Endothelial cell of umbilical vein (primary cell): ENCODE results near the gene SLC23A2. TPM values are rescaled to one million over a fixed set of nuclear protein-coding genes. Genes with fewer than 3 reads are reported as not detected.

Experiments
- BruUV-seq: library from RNA; stranded (reverse); fragments of 400-500 nt; replicated peaks from 2 replicates; lab custom pipeline; 2021; lab: Mats Ljungman, UMichigan
- CTCF ChIA-PET: fragments of 300-600, 350-600 bp; sonication (Branson Sonifier 250); formaldehyde crosslinking; loops from one replicate; lab custom pipeline; 2021; ENCODE audit warnings: antibody characterized with exemption, inconsistent platforms; lab: Charles Lee
- POLR2A ChIA-PET: fragments of 300-600, 350-600 bp; sonication (Branson Sonifier 250); formaldehyde crosslinking; loops from one replicate; lab custom pipeline; 2021; ENCODE audit warnings: antibody characterized with exemption, inconsistent platforms; lab: Charles Lee
- DNase-seq: peaks from one replicate; pipeline ENCODE4 v3.0.0-alpha.2; 2011; ENCODE audit warnings: low read depth, low spot score
- FAIRE-seq: peaks from 2 replicates; lab custom pipeline; 2011; peaks lifted over from hg19 to GRCh38; lab: Jason Lieb, UNC
- H2AFZ ChIP-seq: 2 replicates; pipeline ENCODE4 v1.6.0; 2012; ENCODE audit warnings: low read depth, low read length, control low read depth, inconsistent platforms
- H3K27ac ChIP-seq: 2 replicates; pipeline ENCODE4 v1.5.1; 2011; ENCODE audit warnings: low read depth, mild to moderate bottlenecking, control low read depth, low read length, moderate library complexity; ENCODE audit not compliant: insufficient read depth
- H3K27me3 ChIP-seq, 2 experiments: 2 replicates each; pipeline versions ENCODE4 v1.6.0 to v1.6.1; 2011; ENCODE audit warnings: low read length in 2 of 2, mixed read lengths in 1 of 2; ENCODE audit not compliant: control insufficient read depth in 2 of 2, insufficient read depth in 2 of 2
- H3K36me3 ChIP-seq, 2 experiments: 2 replicates in 1 of 2; 3 replicates in 1 of 2; pipeline ENCODE4 v1.5.1; 2011; ENCODE audit warnings: low read length in 2 of 2, mild to moderate bottlenecking in 1 of 2, moderate library complexity in 1 of 2; ENCODE audit not compliant: control insufficient read depth in 2 of 2, insufficient read depth in 2 of 2; ENCODE audit errors: extremely low read depth in 1 of 2
- H3K4me1 ChIP-seq: 3 replicates; pipeline ENCODE4 v1.5.1; 2011; ENCODE audit warnings: mild to moderate bottlenecking, low read length; ENCODE audit not compliant: control insufficient read depth, insufficient read depth; ENCODE audit errors: extremely low read depth
- H3K4me2 ChIP-seq: 2 replicates; pipeline ENCODE4 v1.6.1; 2011; ENCODE audit warnings: low read length, control low read depth, mixed read lengths; ENCODE audit not compliant: insufficient read depth
- H3K4me3 ChIP-seq, 3 experiments: fragments of 200-600 bp in 1 of 3; sonication (generic), shearing (Covaris generic) in 1 of 3; replicated peaks in 1 of 3; 2 replicates each; pipeline ENCODE4 v1.5.1; 2011 to 2016; ENCODE audit warnings: control low read depth in 3 of 3, low read length in 3 of 3, mild to moderate bottlenecking in 2 of 3, inconsistent platforms in 1 of 3, low read depth in 1 of 3, moderate library complexity in 1 of 3; ENCODE audit not compliant: insufficient read depth in 1 of 3
- H3K79me2 ChIP-seq: 2 replicates; pipeline ENCODE4 v1.6.0; 2012; ENCODE audit warnings: low read length, inconsistent platforms; ENCODE audit not compliant: control insufficient read depth, insufficient read depth
- H3K9ac ChIP-seq: replicated peaks from 2 replicates; pipeline ENCODE3; 2011; ENCODE audit warnings: low read length, control low read depth; ENCODE audit not compliant: insufficient read depth; ENCODE audit errors: extremely low read depth
- H3K9me1 ChIP-seq: replicated peaks from 3 replicates; pipeline ENCODE4 v1.6.0; 2011; ENCODE audit warnings: mild to moderate bottlenecking, low read length; ENCODE audit not compliant: control insufficient read depth, insufficient read depth; ENCODE audit errors: extremely low read depth
- H3K9me3 ChIP-seq: replicated peaks from 2 replicates; pipeline ENCODE4 v1.5.1; 2012; ENCODE audit warnings: low read length, inconsistent platforms; ENCODE audit not compliant: control insufficient read depth, insufficient read depth
- H4K20me1 ChIP-seq: replicated peaks from 2 replicates; pipeline ENCODE3; 2011; ENCODE audit warnings: mild to moderate bottlenecking, low read length; ENCODE audit not compliant: control insufficient read depth, insufficient read depth; ENCODE audit errors: extremely low read depth
- CTCF ChIP-seq, 2 donors: IDR thresholded peaks; 1 replicate in 1 of 2; 2 replicates in 1 of 2; pipeline ENCODE4 v1.5.1; 2011; ENCODE audit warnings: low read length in 2 of 2, mild to moderate bottlenecking in 2 of 2, moderate library complexity in 2 of 2, control low read depth in 1 of 2, inconsistent platforms in 1 of 2, low read depth in 1 of 2; ENCODE audit not compliant: insufficient read depth in 1 of 2; ENCODE audit errors: extremely low read depth in 1 of 2
- FOS ChIP-seq: IDR thresholded peaks from 2 replicates; pipeline ENCODE4 v1.6.1; 2011; ENCODE audit warnings: mild to moderate bottlenecking, low read length, moderate library complexity, borderline replicate concordance; ENCODE audit not compliant: insufficient read depth
- GATA2 ChIP-seq: IDR thresholded peaks from 2 replicates; pipeline ENCODE4 v1.7.0; 2011; ENCODE audit warnings: low read depth, mild to moderate bottlenecking, moderate library complexity, mixed read lengths, low read length; ENCODE audit not compliant: insufficient read length, insufficient read depth
- JUN ChIP-seq: IDR thresholded peaks from 2 replicates; pipeline ENCODE4 v1.6.1; 2011; ENCODE audit warnings: borderline replicate concordance, low read depth; ENCODE audit not compliant: insufficient read length, insufficient read depth
- MAX ChIP-seq: IDR thresholded peaks from 2 replicates; pipeline ENCODE4 v1.6.1; 2011; ENCODE audit not compliant: insufficient read depth, insufficient read length
- MYC ChIP-seq: IDR thresholded peaks from one replicate; pipeline ENCODE4 v1.6.1; 2011; ENCODE audit warnings: mild to moderate bottlenecking, low read depth, low read length
- POLR2AphosphoS5 ChIP-seq: IDR thresholded peaks from 2 replicates; pipeline ENCODE4 v1.6.1; 2012; ENCODE audit warnings: low read depth, mild to moderate bottlenecking, control low read depth, low read length, moderate library complexity; ENCODE audit not compliant: insufficient read depth
- dilution Hi-C: fragments of 300-500 bp; cut with MboI; formaldehyde crosslinking; loops from one replicate; pipeline ENCODE4 v1.15.0; 2019; ENCODE audit warnings: low sequenced_read_pairs; ENCODE audit not compliant: extremely low pct_ligation_motif_present
- intact Hi-C: fragments of 100-400 bp; cut with micrococcal nuclease; formaldehyde crosslinking; loops from one replicate; pipeline ENCODE4 v1.10.0; 2022
- polyA plus RNA-seq, 4 experiments: library from polyadenylated mRNA; depleted of rRNA in 3 of 4; stranded (reverse) in 3 of 4; unstranded in 1 of 4; fragments of >200 nt; gene quantifications; 2 replicates each; pipeline versions ENCODE4 v1.2.1 to v1.2.3, GENCODE V29; 2011 to 2012; ENCODE audit warnings: missing spikeins in 1 of 4
- total RNA-seq: library from RNA; stranded (reverse); gene quantifications from 2 replicates; pipeline ENCODE4 v1.2.3, GENCODE V29; 2021

SLC23A2 gene
- total and polyA plus RNA-seq, 2 donors (not counting 3 experiments of a cell fraction or from before 2014, with no cell fraction given): 24.4 to 24.5 TPM

DNA sequence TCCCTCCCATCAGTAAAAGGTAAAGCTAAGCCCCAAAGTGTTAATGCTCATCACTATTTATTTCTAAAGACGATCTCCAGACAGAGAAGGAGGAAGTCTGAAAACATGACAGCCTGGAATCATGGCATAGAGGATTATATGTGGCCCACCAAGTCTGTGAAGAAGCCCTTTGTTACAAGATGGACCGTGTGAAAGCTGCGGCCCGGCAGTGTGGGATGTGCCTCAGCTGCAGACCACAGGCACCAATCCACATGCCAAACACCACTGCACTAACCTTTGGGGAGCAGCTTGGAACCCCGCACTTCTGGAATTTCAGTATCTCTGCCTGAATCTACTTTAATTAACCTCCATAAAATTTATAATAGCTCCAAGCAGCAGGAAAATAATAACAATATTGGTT is 90.4 kb downstream of the SLC23A2 start:
- TF ChIP-seq CTCF (IDR thresholded peaks at IDR 0.05; ENCODE audit: extremely low read depth in 1 of 2, insufficient read depth in 1 of 2, low read depth in 1 of 2, low read length in 2 of 2) (no peak), GATA2 (no peak), MYC (no peak), POLR2AphosphoS5 (no peak), MAX (no peak), FOS (no peak), JUN (no peak)
- Histone ChIP-seq H3K4me3 (no peak overlapping the region), H2AFZ (no peak overlapping the region), H3K9me3 (no peaks in the 10 kb centered on the region), H3K9me1 (no peaks in the 10 kb centered on the region), H3K4me2 (no peak overlapping the region), H4K20me1 (no peaks in the 10 kb centered on the region), H3K9ac (no peak overlapping the region), H3K27me3 (no peaks in the 10 kb centered on the region), H3K4me1 (no peaks in the 10 kb centered on the region), H3K27ac (no peak overlapping the region), H3K79me2 (no peaks in the 10 kb centered on the region), H3K36me3 (no peaks in the 10 kb centered on the region)
- no peak for FAIRE-seq
- intact Hi-C loops: no loop called here
- no peak for DNase-seq
- no TSS peak for BruUV-seq
- CTCF ChIA-PET: interaction anchor here (0.8 to 1.5 kb wide), 3 partner anchors 12 to 40 kb away, joined by 3 to 5 read pairs (median 3); no protein-coding TSS in a partner anchor
- dilution Hi-C loops: no loop called here
- POLR2A ChIA-PET: no interaction called here
